ENCODE results near the gene TAF4.

GRCh38 chr20:62011938-62012534 lies 53.6 kb downstream of the TAF4 start:
- no peak for TF ChIP-seq CTCF (IDR thresholded peaks at IDR 0.05)
- TF ChIP-seq POLR2A (IDR thresholded peaks at IDR 0.05) = no peak

Data from testis (tissue), 2 donors.